NCI-H1417 treated with DMSO at 0.1 percent for 48 hours (cell line): ENCODE data around the gene FBN3.

Experiments used
- DNase-seq: peaks from one replicate; lab custom pipeline; 2025; lab: John Stamatoyannopoulos, UW

FBN3 gene

GRCh38 chr19:8020681-8021080 lies 128.7 kb downstream of the FBN3 start:
- no peak for DNase-seq

DNA sequence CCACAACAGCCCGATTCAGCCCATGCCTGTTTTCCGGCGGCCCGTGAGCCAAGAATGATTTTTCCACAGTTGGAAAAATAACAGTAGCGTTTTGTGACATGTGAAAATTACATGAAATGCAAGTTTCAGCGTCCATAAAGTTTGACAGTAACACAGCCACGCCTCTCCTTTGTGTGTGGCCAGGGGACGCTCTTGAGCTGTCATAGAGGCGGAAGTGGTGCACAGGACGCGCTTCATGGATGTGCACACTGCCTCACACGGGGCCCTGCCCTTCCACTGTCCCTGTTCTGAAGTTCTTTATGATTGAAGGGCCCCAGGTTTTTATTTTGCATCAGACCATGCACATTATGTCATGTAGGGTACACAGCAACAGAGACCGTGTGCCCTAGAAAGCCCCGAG lies 131.6 kb downstream of the FBN3 start:
- no peak for DNase-seq
